ENCODE data around the gene ZIC4. TPM values are rescaled to one million over a fixed set of nuclear protein-coding genes. Genes with fewer than 3 reads are reported as not detected.

Gene ZIC4
- total and polyA plus RNA-seq, 4 donors, result 0.06 TPM; not detected in 3

DNA sequence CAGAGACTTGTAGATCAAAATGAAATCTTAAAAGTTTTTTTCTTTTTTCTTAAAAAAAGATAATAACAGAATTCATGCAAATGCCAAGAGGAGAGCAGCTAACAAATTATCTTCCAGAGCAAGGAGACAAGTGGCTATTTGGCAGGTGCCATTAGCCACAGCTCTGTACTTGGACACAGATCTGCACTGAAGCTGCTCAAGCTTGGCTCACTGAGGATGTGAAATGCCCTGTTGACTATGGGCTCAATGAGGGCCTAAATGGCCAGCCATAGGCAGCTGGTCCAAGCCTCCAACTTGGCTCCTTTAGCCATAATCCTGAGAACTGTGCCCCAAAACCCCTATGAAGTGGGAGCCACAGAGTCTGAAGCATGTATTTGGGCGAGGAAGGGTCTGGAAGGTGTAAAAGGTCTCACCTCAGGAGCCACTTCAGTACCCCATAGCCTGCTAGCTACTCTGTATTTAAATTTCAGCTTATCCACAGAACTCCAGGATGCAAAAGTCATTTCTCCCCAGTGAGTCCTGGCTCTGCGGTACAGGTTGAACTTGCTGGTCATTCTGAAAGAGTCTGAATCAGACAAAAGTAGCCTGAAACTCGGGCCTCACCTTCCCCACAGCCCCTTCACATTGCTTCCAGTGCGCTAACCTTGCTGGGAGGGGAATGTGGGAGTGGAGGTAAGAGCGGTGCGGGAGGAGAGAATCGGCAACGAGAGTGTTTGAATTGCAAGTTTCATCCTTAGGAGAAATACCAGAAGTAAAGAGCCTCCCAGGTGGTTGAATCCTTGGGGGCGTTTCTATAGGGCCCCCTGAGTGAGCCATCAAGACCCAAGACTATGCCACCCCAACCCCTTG, 48.0 kb downstream of the ZIC4 start:
- H3K4me1 ChIP-seq (ENCODE audit: control insufficient read depth in 4 of 4, insufficient read depth in 4 of 4, low read length in 3 of 4), result no peaks in the 10 kb centered on the region
- H3K27me3 ChIP-seq (ENCODE audit: control insufficient read depth in 4 of 4, insufficient read depth in 4 of 4, low read length in 3 of 4), result peaks cover 3 to 55% (median 26%) of the 10 kb centered on the region in 4 donors
- no peak for DNase-seq (ENCODE audit: low spot score)

More for the DNA sequence above, 48.0 kb downstream of the ZIC4 start:
- H3K9me3 ChIP-seq (ENCODE audit: control insufficient read depth in 4 of 4, low read length in 3 of 4), result peaks cover 0 to 4% (median 0%) of the 10 kb centered on the region in 4 donors
- H3K36me3 ChIP-seq (ENCODE audit: control insufficient read depth in 4 of 4, insufficient read depth in 3 of 4, low read depth in 1 of 4, low read length in 3 of 4), result no peaks in the 10 kb centered on the region
- TF ChIP-seq, protein P1, sequence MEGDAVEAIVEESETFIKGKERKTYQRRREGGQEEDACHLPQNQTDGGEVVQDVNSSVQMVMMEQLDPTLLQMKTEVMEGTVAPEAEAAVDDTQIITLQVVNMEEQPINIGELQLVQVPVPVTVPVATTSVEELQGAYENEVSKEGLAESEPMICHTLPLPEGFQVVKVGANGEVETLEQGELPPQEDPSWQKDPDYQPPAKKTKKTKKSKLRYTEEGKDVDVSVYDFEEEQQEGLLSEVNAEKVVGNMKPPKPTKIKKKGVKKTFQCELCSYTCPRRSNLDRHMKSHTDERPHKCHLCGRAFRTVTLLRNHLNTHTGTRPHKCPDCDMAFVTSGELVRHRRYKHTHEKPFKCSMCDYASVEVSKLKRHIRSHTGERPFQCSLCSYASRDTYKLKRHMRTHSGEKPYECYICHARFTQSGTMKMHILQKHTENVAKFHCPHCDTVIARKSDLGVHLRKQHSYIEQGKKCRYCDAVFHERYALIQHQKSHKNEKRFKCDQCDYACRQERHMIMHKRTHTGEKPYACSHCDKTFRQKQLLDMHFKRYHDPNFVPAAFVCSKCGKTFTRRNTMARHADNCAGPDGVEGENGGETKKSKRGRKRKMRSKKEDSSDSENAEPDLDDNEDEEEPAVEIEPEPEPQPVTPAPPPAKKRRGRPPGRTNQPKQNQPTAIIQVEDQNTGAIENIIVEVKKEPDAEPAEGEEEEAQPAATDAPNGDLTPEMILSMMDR (IDR thresholded peaks at IDR 0.05; ENCODE audit: low read depth, low read length, missing input control), result no peak
- no peak for TF ChIP-seq GABPA (IDR thresholded peaks at IDR 0.05 in 1 of 2, conservative IDR thresholded peaks at IDR 0.05 in 1 of 2)
- TF ChIP-seq FOXA2 (IDR thresholded peaks at IDR 0.05), result no peak
- TF ChIP-seq, protein P2, sequence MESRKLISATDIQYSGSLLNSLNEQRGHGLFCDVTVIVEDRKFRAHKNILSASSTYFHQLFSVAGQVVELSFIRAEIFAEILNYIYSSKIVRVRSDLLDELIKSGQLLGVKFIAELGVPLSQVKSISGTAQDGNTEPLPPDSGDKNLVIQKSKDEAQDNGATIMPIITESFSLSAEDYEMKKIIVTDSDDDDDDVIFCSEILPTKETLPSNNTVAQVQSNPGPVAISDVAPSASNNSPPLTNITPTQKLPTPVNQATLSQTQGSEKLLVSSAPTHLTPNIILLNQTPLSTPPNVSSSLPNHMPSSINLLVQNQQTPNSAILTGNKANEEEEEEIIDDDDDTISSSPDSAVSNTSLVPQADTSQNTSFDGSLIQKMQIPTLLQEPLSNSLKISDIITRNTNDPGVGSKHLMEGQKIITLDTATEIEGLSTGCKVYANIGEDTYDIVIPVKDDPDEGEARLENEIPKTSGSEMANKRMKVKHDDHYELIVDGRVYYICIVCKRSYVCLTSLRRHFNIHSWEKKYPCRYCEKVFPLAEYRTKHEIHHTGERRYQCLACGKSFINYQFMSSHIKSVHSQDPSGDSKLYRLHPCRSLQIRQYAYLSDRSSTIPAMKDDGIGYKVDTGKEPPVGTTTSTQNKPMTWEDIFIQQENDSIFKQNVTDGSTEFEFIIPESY (IDR thresholded peaks at IDR 0.05), result no peak
- TF ChIP-seq SP1 (IDR thresholded peaks at IDR 0.05), result no peak
- no peak for TF ChIP-seq JUND (IDR thresholded peaks at IDR 0.05)
- TF ChIP-seq FOXA1 (IDR thresholded peaks at IDR 0.05), result no peak
- TF ChIP-seq NR2F2 (IDR thresholded peaks at IDR 0.05), result no peak
- TF ChIP-seq, protein P3, sequence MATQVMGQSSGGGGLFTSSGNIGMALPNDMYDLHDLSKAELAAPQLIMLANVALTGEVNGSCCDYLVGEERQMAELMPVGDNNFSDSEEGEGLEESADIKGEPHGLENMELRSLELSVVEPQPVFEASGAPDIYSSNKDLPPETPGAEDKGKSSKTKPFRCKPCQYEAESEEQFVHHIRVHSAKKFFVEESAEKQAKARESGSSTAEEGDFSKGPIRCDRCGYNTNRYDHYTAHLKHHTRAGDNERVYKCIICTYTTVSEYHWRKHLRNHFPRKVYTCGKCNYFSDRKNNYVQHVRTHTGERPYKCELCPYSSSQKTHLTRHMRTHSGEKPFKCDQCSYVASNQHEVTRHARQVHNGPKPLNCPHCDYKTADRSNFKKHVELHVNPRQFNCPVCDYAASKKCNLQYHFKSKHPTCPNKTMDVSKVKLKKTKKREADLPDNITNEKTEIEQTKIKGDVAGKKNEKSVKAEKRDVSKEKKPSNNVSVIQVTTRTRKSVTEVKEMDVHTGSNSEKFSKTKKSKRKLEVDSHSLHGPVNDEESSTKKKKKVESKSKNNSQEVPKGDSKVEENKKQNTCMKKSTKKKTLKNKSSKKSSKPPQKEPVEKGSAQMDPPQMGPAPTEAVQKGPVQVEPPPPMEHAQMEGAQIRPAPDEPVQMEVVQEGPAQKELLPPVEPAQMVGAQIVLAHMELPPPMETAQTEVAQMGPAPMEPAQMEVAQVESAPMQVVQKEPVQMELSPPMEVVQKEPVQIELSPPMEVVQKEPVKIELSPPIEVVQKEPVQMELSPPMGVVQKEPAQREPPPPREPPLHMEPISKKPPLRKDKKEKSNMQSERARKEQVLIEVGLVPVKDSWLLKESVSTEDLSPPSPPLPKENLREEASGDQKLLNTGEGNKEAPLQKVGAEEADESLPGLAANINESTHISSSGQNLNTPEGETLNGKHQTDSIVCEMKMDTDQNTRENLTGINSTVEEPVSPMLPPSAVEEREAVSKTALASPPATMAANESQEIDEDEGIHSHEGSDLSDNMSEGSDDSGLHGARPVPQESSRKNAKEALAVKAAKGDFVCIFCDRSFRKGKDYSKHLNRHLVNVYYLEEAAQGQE (IDR thresholded peaks at IDR 0.05), result no peak
- no peak overlapping the region for H3K27ac ChIP-seq (ENCODE audit: low read depth in 1 of 2, low read length in 2 of 2)
- WGBS, result 4% methylated on average over 9 of the region's 9 CpGs
- H3K9ac ChIP-seq (ENCODE audit: low read depth in 1 of 2, low read length in 2 of 2), result no peak overlapping the region
- H3K4me3 ChIP-seq (ENCODE audit: low read depth in 1 of 3, low read length in 3 of 3), result no peak overlapping the region
